Coronary artery (tissue), 2 donors: ENCODE measurements around the gene MSI2.
"Not testable (repeated sequence)": the region's sequence is repeated elsewhere in the genome, so short reads cannot be mapped to it uniquely, and the experiment has no call there.

ENCODE experiments used
- DNase-seq: peaks from one replicate; pipeline ENCODE4 v3.0.0-alpha.2; 2017; ENCODE audit warnings: low spot score
- H3K27ac ChIP-seq, 2 donors: fragments of 200-600 bp; sonication (generic); one replicate each; pipeline ENCODE4 v1.5.1; 2016 to 2019
- H3K4me3 ChIP-seq: fragments of 200-600 bp; sonication (generic); 2 replicates; pipeline ENCODE4 v1.5.1; 2016; ENCODE audit warnings: mild to moderate bottlenecking, moderate library complexity
- CTCF ChIP-seq: fragments of 200-600 bp; sonication (generic); IDR thresholded peaks from one replicate; pipeline ENCODE4 v1.5.1; 2019; ENCODE audit warnings: antibody characterized with exemption

MSI2 gene

GRCh38 chr17:57213180-57213825 is 43.0 kb upstream of the MSI2 start:
- Histone ChIP-seq H3K27ac (no peak overlapping the region), H3K4me3 (no peak overlapping the region)
- no peak for TF ChIP-seq CTCF
- DNase-seq, result no peak

GRCh38 chr17:57215317-57215716 is 41.0 kb upstream of the MSI2 start:
- Histone ChIP-seq H3K27ac (no peak overlapping the region), H3K4me3 (no peak overlapping the region)
- no peak for DNase-seq
- TF ChIP-seq CTCF, result no peak

- no peak overlapping the region for H3K4me3 ChIP-seq
- no peak for TF ChIP-seq CTCF
- H3K27ac ChIP-seq, result no peak overlapping the region
- DNase-seq, result no peak
Observed at GRCh38 chr17:57221366-57222350, 34.7 kb upstream of the MSI2 start.

GRCh38 chr17:57222422-57222821 is 33.9 kb upstream of the MSI2 start:
- H3K4me3 ChIP-seq, DNase-seq, H3K27ac ChIP-seq: not testable (repeated sequence)

- DNase-seq, result no peak
- TF ChIP-seq CTCF, result no peak
- H3K27ac ChIP-seq, result no peak overlapping the region
- H3K4me3 ChIP-seq, result no peak overlapping the region
Observed at GRCh38 chr17:57225127-57225526, 31.2 kb upstream of the MSI2 start.

GRCh38 chr17:57226793-57227192 is 29.5 kb upstream of the MSI2 start:
- DNase-seq, result no peak
- Histone ChIP-seq H3K27ac (no peak overlapping the region), H3K4me3 (no peak overlapping the region)
- TF ChIP-seq CTCF, result no peak

- TF ChIP-seq CTCF, result no peak
- H3K4me3 ChIP-seq, result no peak overlapping the region
- no peak for DNase-seq
- no peak overlapping the region for H3K27ac ChIP-seq
Observed at GRCh38 chr17:57228911-57229310, 27.4 kb upstream of the MSI2 start.
